ENCODE results near the gene EIF1B. TPM values are rescaled to one million over a fixed set of nuclear protein-coding genes. Genes with fewer than 3 reads are reported as not detected.
"Not testable (repeated sequence)": the region's sequence is repeated elsewhere in the genome, so short reads cannot be mapped to it uniquely, and the experiment has no call there.

The EIF1B gene
- total and polyA plus RNA-seq, 2 of the 13 experiments (the other 11 are each of a cell fraction or from before 2014, with no cell fraction given): 12.7 to 29.1 TPM

DNA sequence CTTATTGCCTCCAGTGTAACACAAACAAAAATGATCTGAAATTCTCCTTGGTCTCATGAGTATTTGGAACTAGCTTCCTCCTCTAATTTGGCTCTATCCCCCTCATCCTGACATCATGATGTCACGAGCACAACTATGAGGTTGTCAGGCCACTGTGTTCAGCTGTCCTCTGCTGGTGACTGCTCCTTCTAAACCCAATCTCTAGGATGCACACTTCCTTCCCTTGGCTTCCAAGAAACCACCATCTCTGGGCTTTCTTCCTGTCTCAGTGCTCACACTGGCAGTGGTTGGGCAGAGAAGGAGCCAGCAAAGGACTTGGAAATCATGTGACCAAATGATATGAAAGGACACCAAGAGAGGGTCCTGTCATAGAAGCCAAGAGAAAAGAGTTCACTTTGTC, 30.7 kb upstream of the EIF1B start:
- POLR2A ChIA-PET: no interaction called here
- FAIRE-seq (no peak), ATAC-seq (no peak), DNase-seq (ENCODE audit: low spot score) (no peak)
- Histone ChIP-seq H3K4me3 (replicated peaks in 1 of 3; ENCODE audit: insufficient read depth in 1 of 3, low read depth in 2 of 3, low read length in 3 of 3) (no peak overlapping the region), H4K20me1 (ENCODE audit: insufficient read depth, low read length) (no peaks in the 10 kb centered on the region), H3K9ac (ENCODE audit: insufficient read depth, low read depth, low read length) (no peak overlapping the region), H3K4me2 (ENCODE audit: low read depth, low read length) (no peak overlapping the region), H2AFZ (ENCODE audit: low read length) (no peak overlapping the region), H3K36me3 (replicated peaks in 1 of 2; ENCODE audit: control insufficient read depth in 1 of 2, insufficient read depth in 2 of 2, low read length in 2 of 2) (no peaks in the 10 kb centered on the region), H3K79me2 (ENCODE audit: insufficient read depth, low read length) (no peaks in the 10 kb centered on the region), H3K9me3 (ENCODE audit: low read length) (no peaks in the 10 kb centered on the region), H3K27ac (ENCODE audit: extremely low read length, insufficient read depth, low read length) (no peak overlapping the region), H3K27me3 (ENCODE audit: control insufficient read depth in 1 of 2, insufficient read depth in 2 of 2, low read length in 2 of 2) (no peaks in the 10 kb centered on the region; a peak in 1 of 5 replicates), H3K4me1 (ENCODE audit: insufficient read depth, low read length) (no peaks in the 10 kb centered on the region)
- 6% methylated on average over 1 of the region's 1 CpG for WGBS (ENCODE audit: low lambda C conversion rate)
- no TSS peak for BruUV-seq (replicated peaks)
- in situ Hi-C loops (cut with HindIII; ENCODE audit: extremely low pct_ligation_motif_present, low pct_unique_long_range_greater_than_20kb) (no loop called here), intact Hi-C loops (cut with micrococcal nuclease; ENCODE audit: unreplicated experiment) (no loop called here)
- TF ChIP-seq ZBTB20 (CRISPR knock-in tag; IDR thresholded peaks at IDR 0.05; ENCODE audit: borderline replicate concordance, low read depth): no peak
- 0 out of 2 replicates have a peak, but pooled peaks have one; percentile 26 for TF ChIP-seq CREB1 (IDR thresholded peaks at IDR 0.05)
- no peak for TF ChIP-seq CREB1 (CRISPR knock-in tag; IDR thresholded peaks at IDR 0.05)
- CTCF ChIA-PET (ENCODE audit: low intra/inter-chr PET ratio, low total read pairs): no interaction called here

DNA sequence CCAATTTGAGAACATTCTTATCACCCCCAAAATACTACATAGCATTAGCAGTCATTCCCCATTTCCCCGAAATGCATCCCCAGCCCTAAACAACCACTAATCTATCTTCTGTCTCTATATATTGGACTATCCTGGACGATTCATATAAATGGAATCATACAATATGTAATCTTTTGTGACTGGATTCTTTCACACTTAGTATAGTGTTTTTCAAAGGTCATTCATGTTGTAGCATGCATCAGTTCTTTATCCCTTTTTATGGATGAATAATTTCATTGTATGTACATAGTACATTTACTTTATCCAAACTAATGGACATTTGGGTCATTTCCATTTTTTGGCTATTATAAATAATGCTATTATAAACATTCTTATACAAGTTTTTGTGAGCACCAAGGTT, 27.5 kb upstream of the EIF1B start:
- TF ChIP-seq, protein P1, sequence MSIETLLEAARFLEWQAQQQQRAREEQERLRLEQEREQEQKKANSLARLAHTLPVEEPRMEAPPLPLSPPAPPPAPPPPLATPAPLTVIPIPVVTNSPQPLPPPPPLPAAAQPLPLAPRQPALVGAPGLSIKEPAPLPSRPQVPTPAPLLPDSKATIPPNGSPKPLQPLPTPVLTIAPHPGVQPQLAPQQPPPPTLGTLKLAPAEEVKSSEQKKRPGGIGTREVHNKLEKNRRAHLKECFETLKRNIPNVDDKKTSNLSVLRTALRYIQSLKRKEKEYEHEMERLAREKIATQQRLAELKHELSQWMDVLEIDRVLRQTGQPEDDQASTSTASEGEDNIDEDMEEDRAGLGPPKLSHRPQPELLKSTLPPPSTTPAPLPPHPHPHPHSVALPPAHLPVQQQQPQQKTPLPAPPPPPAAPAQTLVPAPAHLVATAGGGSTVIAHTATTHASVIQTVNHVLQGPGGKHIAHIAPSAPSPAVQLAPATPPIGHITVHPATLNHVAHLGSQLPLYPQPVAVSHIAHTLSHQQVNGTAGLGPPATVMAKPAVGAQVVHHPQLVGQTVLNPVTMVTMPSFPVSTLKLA (IDR thresholded peaks at IDR 0.05): no peak
- TF ChIP-seq ATF7-NPFF (CRISPR knock-in tag; IDR thresholded peaks at IDR 0.05; ENCODE audit: low read depth): no peak
- no peak for TF ChIP-seq SRSF4 (IDR thresholded peaks at IDR 0.05; ENCODE audit: low read depth, low read length, poor library complexity, severe bottlenecking)
- no peak for TF ChIP-seq ZMYM4 (CRISPR knock-in tag; IDR thresholded peaks at IDR 0.05)
- TF ChIP-seq TP53 (CRISPR knock-in tag; conservative IDR thresholded peaks at IDR 0.05): no peak
- no peak for TF ChIP-seq HOXD1 (CRISPR knock-in tag; IDR thresholded peaks at IDR 0.05)
- no peak for TF ChIP-seq ZNF788 (CRISPR knock-in tag; IDR thresholded peaks at IDR 0.05; ENCODE audit: borderline replicate concordance)
- TF ChIP-seq HCFC1 (IDR thresholded peaks at IDR 0.05; ENCODE audit: low read depth, low read length): no peak
- no peak for TF ChIP-seq ZFP82 (CRISPR knock-in tag; IDR thresholded peaks at IDR 0.05; ENCODE audit: borderline replicate concordance)
- TF ChIP-seq RBFOX2 (IDR thresholded peaks at IDR 0.05; ENCODE audit: low read depth, low read length): no peak
- no peak for TF ChIP-seq ZNF296 (CRISPR knock-in tag; conservative IDR thresholded peaks at IDR 0.05)
- POLR2A ChIA-PET: no interaction called here
- no peak overlapping the region for H3K4me3 ChIP-seq (replicated peaks in 1 of 3; ENCODE audit: insufficient read depth in 1 of 3, low read depth in 2 of 3, low read length in 3 of 3)
- WGBS (ENCODE audit: low lambda C conversion rate): 24% methylated on average over 2 of the region's 2 CpGs
- no peak overlapping the region for H2AFZ ChIP-seq (ENCODE audit: low read length)
- no peak overlapping the region for H3K4me2 ChIP-seq (ENCODE audit: low read depth, low read length)
- CTCF ChIA-PET (ENCODE audit: low intra/inter-chr PET ratio, low total read pairs): no interaction called here
- no peak for FAIRE-seq
- ATAC-seq: no peak
- H3K27ac ChIP-seq (ENCODE audit: extremely low read length, insufficient read depth, low read length): no peak overlapping the region
- no peak for DNase-seq (ENCODE audit: low spot score)
- H3K4me1 ChIP-seq (ENCODE audit: insufficient read depth, low read length): no peaks in the 10 kb centered on the region
- in situ Hi-C loops (cut with HindIII; ENCODE audit: extremely low pct_ligation_motif_present, low pct_unique_long_range_greater_than_20kb): no loop called here
- BruUV-seq (replicated peaks): no TSS peak
- no peaks in the 10 kb centered on the region; a peak in 1 of 5 replicates for H3K27me3 ChIP-seq (ENCODE audit: control insufficient read depth in 1 of 2, insufficient read depth in 2 of 2, low read length in 2 of 2)
- intact Hi-C loops (cut with micrococcal nuclease; ENCODE audit: unreplicated experiment): no loop called here
- H3K9me3 ChIP-seq (ENCODE audit: low read length): no peaks in the 10 kb centered on the region
- no peaks in the 10 kb centered on the region for H3K36me3 ChIP-seq (replicated peaks in 1 of 2; ENCODE audit: control insufficient read depth in 1 of 2, insufficient read depth in 2 of 2, low read length in 2 of 2)
- no peaks in the 10 kb centered on the region for H4K20me1 ChIP-seq (ENCODE audit: insufficient read depth, low read length)
- H3K79me2 ChIP-seq (ENCODE audit: insufficient read depth, low read length): no peaks in the 10 kb centered on the region
- no peak overlapping the region for H3K9ac ChIP-seq (ENCODE audit: insufficient read depth, low read depth, low read length)

DNA sequence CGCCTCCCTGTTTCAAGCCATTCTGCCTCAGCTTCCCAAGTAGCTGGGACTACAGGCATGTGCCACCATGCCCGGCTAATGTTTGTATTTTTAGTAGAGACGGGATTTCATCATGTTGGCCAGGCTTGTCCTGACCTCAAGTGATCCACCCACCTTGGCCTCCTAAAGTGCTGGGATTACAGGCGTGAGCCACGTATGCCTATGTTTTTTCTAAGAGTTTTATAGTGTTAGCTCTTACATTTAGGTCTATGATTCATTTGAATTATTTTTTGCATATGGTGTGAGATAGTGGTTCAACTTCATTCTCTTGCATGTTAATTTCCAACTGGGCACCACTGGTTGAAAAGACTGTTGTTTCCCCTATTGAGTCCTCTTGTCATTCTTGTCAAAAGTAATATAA, 26.4 kb upstream of the EIF1B start:
- WGBS (ENCODE audit: low lambda C conversion rate): 27% methylated on average over 5 of the region's 5 CpGs
- POLR2A ChIA-PET; intact Hi-C loops (cut with micrococcal nuclease; ENCODE audit: unreplicated experiment); ATAC-seq; H3K9me3 ChIP-seq (ENCODE audit: low read length); H3K27me3 ChIP-seq (ENCODE audit: control insufficient read depth in 1 of 2, insufficient read depth in 2 of 2, low read length in 2 of 2); H3K79me2 ChIP-seq (ENCODE audit: insufficient read depth, low read length); BruUV-seq (replicated peaks); in situ Hi-C loops (cut with HindIII; ENCODE audit: extremely low pct_ligation_motif_present, low pct_unique_long_range_greater_than_20kb); H3K36me3 ChIP-seq (replicated peaks in 1 of 2; ENCODE audit: control insufficient read depth in 1 of 2, insufficient read depth in 2 of 2, low read length in 2 of 2); H3K4me2 ChIP-seq (ENCODE audit: low read depth, low read length); FAIRE-seq; H3K9ac ChIP-seq (ENCODE audit: insufficient read depth, low read depth, low read length); DNase-seq (ENCODE audit: low spot score); H2AFZ ChIP-seq (ENCODE audit: low read length); H3K27ac ChIP-seq (ENCODE audit: extremely low read length, insufficient read depth, low read length); H3K4me1 ChIP-seq (ENCODE audit: insufficient read depth, low read length); CTCF ChIA-PET (ENCODE audit: low intra/inter-chr PET ratio, low total read pairs); H3K4me3 ChIP-seq (replicated peaks in 1 of 3; ENCODE audit: insufficient read depth in 1 of 3, low read depth in 2 of 3, low read length in 3 of 3); H4K20me1 ChIP-seq (ENCODE audit: insufficient read depth, low read length): not testable (repeated sequence)

Measured in HepG2 (cell line).